ENCODE measurements around the gene ABCA7.

The ABCA7 gene

GRCh38 chr19:1009981-1010538 lies 29.8 kb upstream of the ABCA7 start:
- H3K27me3 ChIP-seq (replicated peaks; ENCODE audit: insufficient read depth, low read length): no peaks in the 10 kb centered on the region
- peaks cover 19% of the 10 kb centered on the region for H3K36me3 ChIP-seq (replicated peaks; ENCODE audit: insufficient read depth, low read length)

GRCh38 chr19:1010586-1011510 lies 29.1 kb upstream of the ABCA7 start:
- H3K9me3 ChIP-seq (replicated peaks; ENCODE audit: insufficient read depth, low read length): no peaks in the 10 kb centered on the region
- peaks cover 8% of the 10 kb centered on the region for H3K4me1 ChIP-seq (ENCODE audit: low read length)
- H3K9me2 ChIP-seq (replicated peaks; ENCODE audit: insufficient read depth, low read length): no peaks in the 10 kb centered on the region
- no peak overlapping the region for H2AFZ ChIP-seq (ENCODE audit: low read length)
- peaks cover 39% of the 10 kb centered on the region for H3K79me2 ChIP-seq (ENCODE audit: low read length)
- H4K20me1 ChIP-seq (ENCODE audit: insufficient read depth, low read length): no peaks in the 10 kb centered on the region
- no peak overlapping the region for H3K4me2 ChIP-seq (ENCODE audit: low read depth, low read length)
- H3K4me3 ChIP-seq (ENCODE audit: low read length): no peak overlapping the region
- no peaks in the 10 kb centered on the region for H3K27me3 ChIP-seq (replicated peaks; ENCODE audit: insufficient read depth, low read length)
- peaks cover 19% of the 10 kb centered on the region for H3K36me3 ChIP-seq (replicated peaks; ENCODE audit: insufficient read depth, low read length)
- TF ChIP-seq EZH2 (optimal IDR thresholded peaks at IDR 0.05; ENCODE audit: low read depth, low read length): no peak
- no peak for TF ChIP-seq CTCF (IDR thresholded peaks at IDR 0.05; ENCODE audit: low read length)
- no peak for TF ChIP-seq EZH2phosphoT487 (IDR thresholded peaks at IDR 0.05; ENCODE audit: low read length)
- no peaks in the 10 kb centered on the region for H3F3A ChIP-seq (ENCODE audit: insufficient read depth, low read length)
- no peak for DNase-seq
- no peak overlapping the region for H3K9ac ChIP-seq (ENCODE audit: low read length)
- no peak overlapping the region for H3K27ac ChIP-seq (ENCODE audit: low read length)

More at GRCh38 chr19:1009981-1010538, 29.8 kb upstream of the ABCA7 start:
- TF ChIP-seq EZH2 (optimal IDR thresholded peaks at IDR 0.05; ENCODE audit: low read depth, low read length) (no peak), CTCF (IDR thresholded peaks at IDR 0.05; ENCODE audit: low read length) (no peak), EZH2phosphoT487 (IDR thresholded peaks at IDR 0.05; ENCODE audit: low read length) (no peak)
- Histone ChIP-seq H3K4me2 (ENCODE audit: low read depth, low read length) (no peak overlapping the region), H3K9me2 (replicated peaks; ENCODE audit: insufficient read depth, low read length) (no peaks in the 10 kb centered on the region), H3K9ac (ENCODE audit: low read length) (no peak overlapping the region), H3K4me1 (ENCODE audit: low read length) (0 out of 2 replicates have a peak, but pooled peaks cover under 1% of the 10 kb centered on the region), H3F3A (ENCODE audit: insufficient read depth, low read length) (no peaks in the 10 kb centered on the region), H2AFZ (ENCODE audit: low read length) (no peak overlapping the region), H3K4me3 (ENCODE audit: low read length) (no peak overlapping the region), H3K79me2 (ENCODE audit: low read length) (peaks cover 31% of the 10 kb centered on the region), H4K20me1 (ENCODE audit: insufficient read depth, low read length) (no peaks in the 10 kb centered on the region), H3K9me3 (replicated peaks; ENCODE audit: insufficient read depth, low read length) (no peaks in the 10 kb centered on the region), H3K27ac (ENCODE audit: low read length) (no peak overlapping the region)
- no peak for DNase-seq

- DNase-seq: no peak
- no peak overlapping the region for H2AFZ ChIP-seq (ENCODE audit: low read length)
- H3K4me2 ChIP-seq (ENCODE audit: low read depth, low read length): no peak overlapping the region
- TF ChIP-seq EZH2phosphoT487 (IDR thresholded peaks at IDR 0.05; ENCODE audit: low read length) (no peak), EZH2 (optimal IDR thresholded peaks at IDR 0.05; ENCODE audit: low read depth, low read length) (no peak), CTCF (IDR thresholded peaks at IDR 0.05; ENCODE audit: low read length) (no peak)
- no peaks in the 10 kb centered on the region for H3K9me2 ChIP-seq (replicated peaks; ENCODE audit: insufficient read depth, low read length)
- peaks cover 19% of the 10 kb centered on the region for H3K36me3 ChIP-seq (replicated peaks; ENCODE audit: insufficient read depth, low read length)
- peaks cover 8% of the 10 kb centered on the region for H3F3A ChIP-seq (ENCODE audit: insufficient read depth, low read length)
- H3K79me2 ChIP-seq (ENCODE audit: low read length): peaks cover 50% of the 10 kb centered on the region
- H4K20me1 ChIP-seq (ENCODE audit: insufficient read depth, low read length): peaks cover under 1% of the 10 kb centered on the region; the same call in 1 of the 2 replicates
- H3K9ac ChIP-seq (ENCODE audit: low read length): no peak overlapping the region
- no peaks in the 10 kb centered on the region for H3K9me3 ChIP-seq (replicated peaks; ENCODE audit: insufficient read depth, low read length)
- no peak overlapping the region for H3K4me3 ChIP-seq (ENCODE audit: low read length)
- H3K27ac ChIP-seq (ENCODE audit: low read length): no peak overlapping the region
- H3K4me1 ChIP-seq (ENCODE audit: low read length): peaks cover 17% of the 10 kb centered on the region
- H3K27me3 ChIP-seq (replicated peaks; ENCODE audit: insufficient read depth, low read length): no peaks in the 10 kb centered on the region
Measured at GRCh38 chr19:1011831-1012333, 28.0 kb upstream of the ABCA7 start.
